ENCODE results near the gene ROCK2.

Gene ROCK2

GRCh38 chr2:11366326-11366741, 21.9 kb upstream of the ROCK2 start:
- DNase-seq = no peak

DNA sequence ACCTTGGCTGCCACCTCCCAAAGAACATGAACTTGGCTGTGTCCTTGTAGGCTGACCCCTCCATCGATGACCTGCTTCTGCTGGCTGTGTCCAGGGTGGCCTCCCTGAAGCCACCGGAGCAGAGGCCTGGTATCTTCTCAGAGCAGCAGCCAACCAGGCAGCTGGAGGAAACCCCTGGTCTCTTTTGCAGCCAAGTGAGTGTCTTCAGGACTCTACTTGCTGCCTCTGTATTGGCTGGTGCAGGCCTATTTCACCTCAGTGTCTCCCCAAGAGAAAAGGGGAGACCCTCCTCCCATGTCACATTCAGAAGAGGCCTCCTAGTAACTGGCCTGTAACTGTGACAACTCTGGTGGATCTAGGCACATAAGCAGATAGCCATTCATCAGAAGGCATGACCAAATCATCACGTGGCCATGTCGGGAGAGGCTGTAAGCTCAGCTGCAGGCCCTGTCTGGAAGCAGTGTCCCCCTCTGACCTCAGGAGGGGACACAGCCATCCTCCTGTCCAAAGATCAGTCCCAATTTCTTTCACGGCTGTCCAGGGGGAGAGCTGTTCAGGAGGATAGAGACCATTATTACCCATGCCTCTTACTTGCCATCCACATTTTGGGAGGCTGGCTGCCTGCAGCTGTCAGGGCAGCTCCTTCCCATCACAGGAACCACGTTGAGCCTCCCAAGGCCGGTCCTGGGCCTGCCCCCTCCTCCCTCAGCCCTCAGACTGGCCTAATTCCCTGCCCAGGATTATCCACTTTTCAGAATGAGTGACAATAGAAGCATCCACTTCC, 20.9 kb upstream of the ROCK2 start:
- no peak for DNase-seq

- DNase-seq = no peak
These were observed 20.1 kb upstream of the ROCK2 start for GRCh38 chr2:11364565-11364887.

DNA sequence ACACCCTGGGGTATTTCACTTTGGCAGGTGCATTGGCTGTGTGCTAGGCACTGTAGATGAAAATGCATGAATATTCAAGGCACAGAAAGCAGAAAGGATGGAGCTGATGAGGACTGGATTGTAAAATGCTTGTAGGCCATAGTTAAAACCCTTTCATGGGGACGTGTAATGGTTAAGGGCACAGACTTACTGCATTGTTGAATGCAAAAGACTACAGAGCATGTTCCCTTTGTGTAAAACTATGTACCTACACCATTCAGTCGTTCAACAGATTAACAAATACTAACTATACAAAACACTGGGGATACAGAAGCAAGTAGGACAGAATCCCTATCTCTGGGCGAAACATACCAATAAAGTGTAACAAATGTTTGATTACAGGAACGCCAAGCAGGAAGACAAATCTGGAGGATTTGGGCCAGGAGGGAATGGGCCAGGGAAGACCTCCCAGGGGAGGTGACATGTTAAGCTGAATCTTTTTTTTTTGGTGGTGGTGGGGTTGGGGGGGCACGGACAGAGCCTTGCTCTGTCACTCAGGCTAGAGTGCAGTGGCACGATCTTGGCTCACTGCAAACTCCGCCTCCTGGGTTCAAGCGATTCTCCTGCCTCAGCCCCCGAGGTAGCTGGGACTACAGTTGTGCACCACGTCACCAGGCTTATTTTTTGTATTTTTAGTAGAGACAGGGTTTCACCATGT, 19.6 kb upstream of the ROCK2 start:
- no peak for DNase-seq

DNA sequence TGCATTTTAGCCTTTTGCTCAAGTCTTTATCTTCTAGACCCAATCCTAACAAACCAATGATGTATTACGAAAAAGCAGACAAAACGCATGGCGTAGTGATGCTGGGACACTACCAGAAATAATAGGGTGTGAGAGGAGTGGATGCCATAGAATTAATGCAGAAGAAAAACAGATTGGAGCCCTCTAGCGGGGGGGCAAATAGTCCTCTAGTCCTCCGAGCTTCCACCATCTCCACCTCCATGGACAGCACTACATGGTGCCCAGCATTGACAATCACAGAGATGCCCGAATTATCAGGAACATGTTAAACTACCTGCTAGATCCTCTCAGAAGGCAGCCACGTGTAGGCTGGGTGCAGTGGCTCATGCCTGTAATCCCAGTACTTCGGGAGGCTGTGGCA, 15.4 kb upstream of the ROCK2 start:
- DNase-seq = no peak

DNA sequence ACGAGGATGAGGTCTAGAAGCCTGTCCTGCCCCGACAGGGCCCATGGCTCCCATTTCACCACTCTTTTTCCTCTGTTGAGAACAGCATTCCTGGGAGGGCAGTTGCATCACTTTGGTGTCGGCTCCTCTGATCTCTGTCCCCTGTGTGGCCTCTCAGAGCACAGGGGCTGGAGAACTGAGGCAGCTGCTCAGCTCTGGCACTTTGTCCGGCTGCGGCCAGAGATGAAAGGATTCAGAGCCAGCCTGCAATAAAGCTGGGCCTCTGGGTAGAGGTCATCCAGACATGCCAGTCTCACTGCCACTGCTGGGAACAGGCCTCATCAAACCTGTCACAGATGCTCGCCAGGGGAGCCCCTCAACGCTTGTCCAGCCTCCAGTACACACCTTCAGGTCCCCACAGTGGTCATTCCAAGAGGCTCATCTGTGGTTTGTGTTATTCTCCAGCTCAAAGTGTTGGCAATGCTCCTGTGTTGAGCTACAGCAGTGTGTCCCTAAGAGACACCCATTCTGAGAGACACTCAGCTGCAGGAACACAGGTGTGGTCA, 13.1 kb upstream of the ROCK2 start:
- no peak for DNase-seq

DNA sequence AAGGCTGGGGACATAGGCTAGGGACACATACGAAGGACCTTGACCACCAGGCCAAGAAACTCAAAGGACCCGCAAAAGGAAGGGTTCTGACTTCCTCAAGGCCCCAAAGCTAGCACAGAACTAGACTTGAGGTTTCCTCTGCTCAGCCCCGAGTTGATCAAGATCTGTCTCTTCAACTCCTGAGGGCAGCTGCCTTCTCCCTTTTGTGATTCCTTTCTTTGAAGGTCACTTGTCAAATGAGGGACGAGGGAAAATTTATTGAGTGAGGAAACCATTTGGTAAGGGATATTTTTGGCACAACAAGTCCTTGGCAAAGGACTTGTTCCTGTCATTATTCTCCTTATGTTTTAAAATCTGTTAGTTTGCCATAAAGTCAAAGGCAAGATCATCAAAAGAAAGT, 12.3 kb upstream of the ROCK2 start:
- no peak for DNase-seq

DNA sequence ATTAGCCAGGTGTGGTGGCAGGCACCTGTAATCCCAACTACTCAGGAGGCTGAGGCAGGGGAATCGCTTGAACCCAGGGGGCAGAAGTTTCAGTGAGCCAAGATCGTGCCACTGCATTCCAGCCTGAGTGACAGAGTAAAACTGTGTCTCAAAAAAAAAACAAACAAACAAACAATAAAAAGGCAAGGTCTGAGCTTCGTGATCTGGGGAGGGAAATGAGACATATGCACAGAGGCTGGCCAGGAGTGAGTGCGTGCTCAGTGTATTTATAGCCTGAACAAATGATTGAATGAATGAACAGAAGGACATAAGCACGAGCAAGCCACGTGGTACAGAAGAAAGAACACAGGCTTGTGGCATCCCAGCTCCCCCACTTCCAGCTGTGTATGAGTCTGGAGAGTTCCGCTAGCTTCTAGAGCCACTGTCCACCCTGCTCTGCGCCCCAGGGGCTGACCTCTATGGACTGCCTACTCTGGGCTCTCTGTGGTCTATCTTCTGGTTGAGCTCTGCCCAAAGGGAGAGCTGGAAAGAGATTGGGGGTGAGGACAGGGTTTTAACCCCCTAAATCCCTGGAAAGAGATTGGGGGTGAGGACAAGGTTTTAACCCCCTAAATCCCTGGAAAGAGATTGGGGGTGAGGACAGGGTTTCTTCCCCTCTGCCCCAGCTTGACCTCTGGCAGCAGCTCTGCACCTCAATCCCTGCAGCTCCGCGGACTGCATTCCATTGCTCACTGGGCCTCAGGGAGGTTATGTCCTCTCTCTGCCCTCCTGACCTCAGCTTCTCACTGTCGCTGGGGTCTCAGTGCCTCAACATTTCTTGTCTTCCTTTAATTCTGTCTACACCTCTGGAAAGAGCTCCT, 11.0 kb upstream of the ROCK2 start:
- no peak for DNase-seq

GRCh38 chr2:11354363-11355154, 10.1 kb upstream of the ROCK2 start:
- DNase-seq = no peak

DNA sequence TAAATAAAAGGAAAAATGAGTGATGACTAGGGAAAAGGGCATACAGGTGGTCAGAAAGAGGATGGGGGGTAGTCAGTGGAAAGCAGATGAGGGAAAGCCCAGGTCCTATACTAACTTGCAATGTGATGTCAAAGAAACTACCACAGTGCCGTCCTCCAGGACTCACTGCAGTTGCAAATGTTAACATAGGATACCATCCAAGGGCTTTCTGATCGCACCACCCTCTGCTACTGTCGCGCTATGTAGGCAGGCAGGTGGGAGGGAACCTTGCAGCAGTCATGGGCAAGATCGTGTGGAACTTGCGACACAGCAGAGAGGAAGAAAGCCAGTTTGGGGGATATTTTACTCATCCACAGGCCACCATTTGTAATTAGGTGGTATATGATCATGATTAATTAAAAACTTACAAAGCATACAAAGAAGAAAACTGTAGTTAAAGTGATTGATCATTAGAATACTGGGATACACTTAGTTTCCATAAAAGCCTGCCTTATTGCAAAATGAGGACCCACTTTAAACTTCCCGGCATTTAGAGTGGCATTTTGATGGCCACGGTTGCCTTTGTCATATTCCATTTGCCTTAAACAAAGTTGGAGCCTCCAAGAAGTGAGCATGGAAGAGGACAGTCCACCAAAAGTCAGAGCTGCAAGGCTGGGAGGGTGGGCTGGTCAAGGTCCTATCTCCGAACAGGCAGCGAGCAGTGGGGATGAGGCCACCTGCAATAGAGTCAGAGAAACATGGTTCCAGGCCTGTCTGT, 8.5 kb upstream of the ROCK2 start:
- no peak for DNase-seq

- no peak for DNase-seq
These were observed 3.8 kb upstream of the ROCK2 start for GRCh38 chr2:11348209-11348749.

DNA sequence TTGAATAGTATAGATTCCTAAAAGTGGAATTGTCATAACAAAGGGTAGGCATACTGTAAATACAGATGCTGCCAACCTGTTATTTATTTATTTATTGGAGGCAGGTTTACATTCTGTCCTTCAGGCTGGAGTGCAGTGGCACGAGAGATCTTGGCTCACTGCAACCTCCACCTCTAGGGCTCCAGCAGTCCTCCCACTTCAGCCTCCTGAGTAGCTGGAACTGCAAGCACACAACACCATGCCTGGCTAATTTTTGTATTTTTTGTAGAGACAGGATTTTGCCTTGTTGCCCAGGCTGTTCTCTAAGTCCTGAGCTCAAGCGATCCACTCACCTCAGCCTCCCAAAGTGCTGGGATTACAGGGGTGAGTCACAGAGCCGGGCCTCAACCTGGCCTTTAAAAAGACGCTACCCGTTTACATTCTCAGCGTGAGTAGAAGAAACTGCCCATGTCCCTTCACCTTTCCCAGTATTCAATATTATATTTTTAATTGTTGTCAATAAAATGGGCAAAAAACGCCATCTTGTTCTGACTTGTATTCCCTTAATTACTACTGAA, 3.0 kb upstream of the ROCK2 start:
- DNase-seq = no peak

GRCh38 chr2:11346023-11346482, 1.6 kb upstream of the ROCK2 start:
- no peak for DNase-seq

DNA sequence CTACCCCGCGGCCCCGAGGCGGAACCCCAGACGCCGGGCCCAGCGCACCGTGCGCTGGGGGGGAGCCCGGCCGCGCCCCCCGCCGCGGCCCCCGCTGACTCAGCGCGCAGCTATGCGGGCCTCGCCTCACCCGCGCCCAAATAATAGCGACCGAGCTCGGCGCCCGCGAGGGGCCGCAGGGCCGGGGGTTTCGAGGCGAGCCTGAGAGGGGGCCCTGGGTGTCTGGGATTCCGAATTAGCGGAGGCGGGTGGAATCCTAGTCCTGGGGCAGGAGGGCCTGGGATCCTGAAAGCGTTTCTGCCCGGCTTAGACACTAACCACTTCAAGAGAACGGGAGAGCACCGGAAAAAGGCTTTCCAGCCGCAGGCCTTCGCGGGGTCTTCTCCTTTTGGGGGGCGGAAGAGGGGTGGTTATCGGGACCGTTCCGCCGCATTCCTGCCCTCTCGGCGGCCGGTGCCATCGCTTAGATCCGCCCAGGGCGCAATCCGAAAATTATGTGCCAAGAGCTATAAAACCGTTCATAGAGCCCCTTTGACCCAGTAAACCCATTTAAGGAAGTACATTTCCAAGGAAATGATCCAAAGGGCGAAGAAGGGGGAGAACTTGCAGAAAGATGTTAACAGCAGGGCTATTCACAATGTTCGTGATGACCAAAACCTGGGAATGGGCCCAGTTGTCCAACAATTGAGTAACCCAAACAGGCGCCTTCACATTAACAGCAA, 681 bp upstream of the ROCK2 start:
- no peak for DNase-seq

DNA sequence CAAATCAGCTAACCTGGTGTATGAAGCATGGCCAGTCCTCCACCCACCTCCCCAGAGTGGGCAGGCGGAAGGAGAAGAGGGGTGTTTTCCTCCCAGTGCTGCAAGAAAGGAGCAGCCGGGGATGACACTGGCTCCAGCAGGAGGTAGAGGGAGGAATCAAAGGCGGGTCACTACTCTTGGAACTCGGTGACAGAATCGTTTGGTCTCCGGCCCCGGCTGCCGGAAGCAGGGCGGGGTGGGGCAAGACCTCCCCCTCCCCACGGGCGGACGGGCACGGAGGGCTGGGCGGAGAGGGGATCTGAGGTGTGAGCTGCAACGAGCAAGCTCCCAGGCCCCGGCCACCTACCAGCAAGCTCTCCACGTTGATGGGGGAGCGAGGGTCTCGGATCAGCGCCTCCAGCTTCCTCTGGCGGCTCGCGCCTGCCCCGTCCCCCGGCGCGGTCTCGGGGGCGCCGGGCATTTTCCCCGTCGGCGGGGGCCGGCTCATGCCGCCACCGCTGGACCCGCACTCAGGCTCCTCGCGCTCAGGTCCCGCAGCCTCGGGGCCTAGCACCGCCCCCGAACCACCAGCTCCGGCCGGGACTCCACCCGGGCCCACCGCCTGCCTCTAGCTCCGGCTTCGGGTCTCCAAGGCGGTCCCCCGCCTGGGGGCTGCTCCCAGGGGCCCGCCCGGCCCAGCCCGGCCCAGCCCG, 640 bp downstream of the ROCK2 start:
- peak; percentile 53 for DNase-seq

- no peak for DNase-seq
These were observed 1.1 kb downstream of the ROCK2 start for GRCh38 chr2:11343368-11343649.

DNA sequence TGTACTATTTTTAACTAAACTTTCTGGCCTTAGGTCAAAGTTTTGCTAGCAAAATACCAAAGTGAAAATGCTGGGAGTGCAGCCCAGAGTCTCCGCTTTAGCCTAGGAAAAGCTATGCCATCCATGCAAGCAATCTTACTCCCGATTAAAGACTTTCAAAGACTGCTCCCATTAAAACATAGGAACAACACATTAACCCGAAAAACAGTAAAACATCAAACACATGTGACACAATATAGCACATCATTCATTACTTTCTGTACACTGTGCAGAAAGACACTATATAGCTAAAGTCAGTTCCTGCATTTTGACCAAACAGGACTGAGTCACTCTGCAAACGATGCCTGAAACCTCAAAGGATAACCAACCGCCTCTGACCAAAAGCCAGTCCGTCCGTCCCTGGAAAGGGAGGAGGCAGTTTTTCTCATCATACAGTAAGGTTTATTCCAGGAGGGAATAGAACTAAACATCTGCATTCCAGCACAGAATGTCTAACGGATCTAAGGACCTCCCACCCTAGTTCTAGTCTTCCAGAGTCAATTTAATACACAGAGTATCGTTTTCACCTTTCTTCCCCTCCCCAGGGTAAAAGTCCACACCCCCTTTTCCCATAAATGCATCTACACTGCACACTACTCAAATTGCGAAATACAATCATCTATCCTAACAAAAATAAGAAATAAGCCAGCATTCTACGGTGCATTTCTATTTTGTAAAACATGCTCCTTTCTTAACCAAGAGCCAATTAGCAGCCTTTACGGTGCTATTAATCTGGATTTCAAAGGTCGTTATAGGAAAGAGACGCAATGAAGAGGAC, 1.7 kb downstream of the ROCK2 start:
- no peak for DNase-seq

DNA sequence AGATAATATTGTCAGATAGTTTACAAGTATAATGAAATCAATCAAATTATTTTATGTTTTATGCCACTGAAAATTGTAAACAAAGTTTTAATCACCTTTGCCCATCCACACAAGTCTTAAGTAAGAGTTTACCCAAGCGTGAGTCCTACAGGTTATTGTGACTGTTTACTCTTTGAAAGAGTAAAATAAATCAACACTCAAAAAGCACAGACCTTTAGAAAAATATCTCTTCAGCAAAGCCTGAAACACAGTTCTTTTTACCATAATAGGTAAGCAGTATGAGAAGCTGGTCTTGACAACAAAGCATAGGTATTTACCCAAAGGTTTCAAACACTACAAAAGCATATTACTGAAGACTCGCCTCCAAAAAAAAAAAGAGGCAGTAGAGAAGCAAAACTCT, 3.7 kb downstream of the ROCK2 start:
- DNase-seq = no peak

- no peak for DNase-seq
These were observed 4.8 kb downstream of the ROCK2 start for GRCh38 chr2:11339508-11340083.
